GM18861 (cell line): ENCODE results near the gene GLA.
A peak's percentile ranks its signal among the peaks of the same experiment; 100 is the strongest.

Experiments used
- ATAC-seq: cut with Tn5 transposase; IDR thresholded peaks from one replicate; pipeline ENCODE4 v1.9.1; 2021; ENCODE audit not compliant: unreplicated experiment

GLA gene

DNA sequence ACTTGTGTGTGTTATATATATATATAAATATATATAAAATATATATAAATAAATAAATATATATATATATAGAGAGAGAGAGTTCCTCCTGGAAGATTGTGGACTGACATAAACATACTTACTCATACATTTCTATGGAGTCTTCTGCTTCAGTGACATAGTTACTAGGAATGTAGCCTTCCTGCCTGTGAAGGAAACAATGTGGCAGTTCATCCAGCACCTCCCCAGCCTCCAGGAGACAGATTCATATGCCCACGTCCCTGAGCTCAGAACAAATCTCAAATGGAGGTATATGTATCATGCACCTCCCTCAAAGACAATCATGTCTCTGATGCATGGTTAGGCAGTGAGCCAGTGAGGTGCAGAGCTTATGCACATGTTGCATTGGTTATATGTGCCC is 47.8 kb downstream of the GLA start:
- ATAC-seq: no peak

DNA sequence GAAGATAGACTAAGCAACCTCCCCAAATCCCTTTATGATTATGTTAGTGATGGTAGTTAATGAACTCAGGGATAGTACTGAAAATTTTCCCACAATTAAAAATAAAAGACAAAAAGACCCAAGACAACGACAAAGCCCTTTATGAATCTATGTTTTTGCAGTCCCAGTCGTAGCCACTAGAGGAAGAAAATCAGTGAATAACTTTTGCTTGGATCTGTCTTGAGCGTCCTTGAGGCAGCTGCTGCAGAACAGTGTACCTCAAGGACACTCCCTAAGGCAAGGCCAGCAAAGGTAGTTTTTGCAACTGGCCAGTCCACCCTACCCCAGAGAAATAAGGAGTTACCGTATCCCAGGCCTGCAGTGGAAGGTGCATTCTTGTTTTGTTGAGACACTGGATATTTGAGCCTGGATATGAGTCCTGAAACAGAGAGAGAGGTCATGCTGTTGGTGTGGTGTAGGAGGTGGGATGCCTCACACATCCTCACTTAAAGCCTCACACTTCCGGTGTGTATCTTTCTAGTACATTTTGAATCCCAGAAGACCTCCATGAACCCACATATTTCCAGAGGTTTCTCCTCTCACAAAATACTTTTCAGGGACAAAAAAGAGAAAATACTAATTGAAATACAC is 50.4 kb downstream of the GLA start:
- no peak for ATAC-seq

DNA sequence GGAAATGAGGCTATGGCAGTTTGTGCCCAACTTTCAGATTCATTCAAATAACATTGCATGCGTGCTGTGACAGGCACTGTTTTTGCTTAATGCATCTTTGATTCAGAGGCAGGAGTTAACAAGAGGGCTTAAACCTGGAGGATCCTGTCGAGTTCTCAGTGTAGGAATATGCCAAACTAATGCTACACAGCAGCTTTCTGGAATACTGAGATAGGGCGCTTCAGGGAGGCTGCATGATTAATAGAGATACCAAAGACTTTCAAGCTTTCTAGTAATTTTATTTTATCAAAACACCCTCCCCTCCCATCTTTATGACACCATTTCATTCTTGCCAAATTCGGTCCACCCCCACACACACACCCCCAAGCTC is 58.5 kb downstream of the GLA start:
- no peak for ATAC-seq

DNA sequence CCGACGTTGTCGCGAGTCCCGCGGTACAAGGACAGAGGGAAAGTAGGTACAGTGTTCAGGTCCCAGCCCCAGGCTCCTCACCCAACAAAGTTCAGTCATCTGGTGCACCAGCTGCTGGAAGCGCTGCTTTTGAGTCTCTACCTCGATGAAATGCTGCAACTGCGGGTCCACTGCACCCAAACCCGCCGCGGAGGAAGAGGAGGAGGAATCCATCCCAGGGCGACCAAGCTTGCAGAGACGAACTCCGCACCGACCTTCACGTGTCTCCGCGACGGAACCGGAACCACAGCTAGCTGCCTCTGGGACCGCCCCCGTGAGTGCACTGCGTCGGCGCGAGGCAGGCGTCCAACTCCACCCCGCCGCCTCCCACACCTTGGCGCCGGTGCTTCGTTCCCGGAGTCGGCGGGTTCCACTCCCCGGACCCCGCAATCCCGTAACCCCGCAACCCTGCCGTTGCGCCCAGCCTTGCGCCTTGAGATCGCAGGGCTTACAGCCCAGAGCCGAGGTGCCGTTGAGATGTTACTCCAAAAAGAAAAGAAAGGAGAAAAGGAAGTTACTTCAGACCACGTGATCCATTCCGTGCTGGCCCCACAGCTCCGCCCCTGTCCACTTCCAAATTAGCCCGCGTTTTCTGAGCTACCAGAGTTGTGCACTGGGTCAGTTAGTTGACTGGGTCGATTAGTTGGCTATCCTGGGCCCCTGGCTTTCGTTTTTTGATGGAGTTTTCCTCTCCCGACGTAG is 59.1 kb downstream of the GLA start, which contains the start of gene TIMM8A:
TIMM8A (minus strand) TSS at position 291 of the 741 bp plus-strand sequence; CDS start at position 213, 78 bp downstream.
- peak; percentile 93 for ATAC-seq

DNA sequence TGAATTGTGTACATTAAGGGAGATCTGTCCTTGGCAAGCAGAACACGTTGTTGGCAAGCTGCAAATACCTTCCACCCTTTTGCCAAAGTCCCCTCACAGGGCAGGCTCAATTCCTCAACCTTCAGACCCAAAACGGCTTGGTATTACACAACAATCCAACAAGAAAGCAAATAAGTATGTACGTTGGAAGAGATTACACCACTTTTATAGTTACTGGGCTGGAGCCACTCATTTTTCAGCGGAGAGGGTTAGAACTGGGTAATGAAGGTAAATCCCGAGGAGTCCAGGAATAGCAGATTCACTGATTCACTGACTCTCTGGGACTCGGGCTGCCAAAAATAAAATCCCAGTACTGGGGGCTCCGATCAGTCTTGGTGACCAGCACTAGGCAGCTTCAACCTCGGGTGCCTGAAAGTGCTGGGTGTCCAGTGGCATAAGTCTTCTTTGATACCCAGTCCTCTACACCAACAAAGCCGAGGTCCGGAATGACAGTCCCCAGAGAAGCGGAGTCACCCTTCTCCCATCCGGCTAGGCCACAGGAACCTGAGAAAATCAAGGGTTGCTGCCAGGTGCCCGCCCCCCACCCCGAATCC is 59.8 kb downstream of the GLA start:
- peak; percentile 4 for ATAC-seq
